GM23338 (cell line): ENCODE results near the gene DENND5A. TPM values are rescaled to one million over a fixed set of nuclear protein-coding genes. Genes with fewer than 3 reads are reported as not detected.

Experiments used
- ATAC-seq: fragments of 200-7000 bp; cut with Tn5 transposase; 3 replicates; pipeline ENCODE4 v1.9.1; 2020
- DNase-seq: peaks from one replicate; pipeline ENCODE4 v3.0.0-alpha.2; 2015; ENCODE audit warnings: low spot score
- H2AFZ ChIP-seq: fragments of 200-600 bp; sonication (generic); 2 replicates; pipeline ENCODE4 v1.8.0; 2016; ENCODE audit warnings: antibody characterized with exemption, mild to moderate bottlenecking, moderate library complexity
- H3F3A ChIP-seq: fragments of 200-600 bp; sonication (generic); replicated peaks from 2 replicates; pipeline ENCODE4 v1.8.0; 2017; ENCODE audit warnings: antibody characterized with exemption, mixed run types, low read depth
- H3K27ac ChIP-seq: fragments of 200-600 bp; sonication (generic); 2 replicates; pipeline ENCODE4 v1.6.1; 2016; ENCODE audit warnings: low read depth
- H3K27me3 ChIP-seq: fragments of 200-600 bp; sonication (generic); 2 replicates; pipeline ENCODE4 v1.8.0; 2016; ENCODE audit warnings: mild to moderate bottlenecking, mixed run types, moderate library complexity; ENCODE audit not compliant: insufficient read depth
- H3K36me3 ChIP-seq: fragments of 200-600 bp; sonication (generic); 2 replicates; pipeline ENCODE4 v1.8.0; 2016; ENCODE audit warnings: mild to moderate bottlenecking; ENCODE audit not compliant: insufficient read depth
- H3K4me1 ChIP-seq: fragments of 200-600 bp; sonication (generic); 2 replicates; pipeline ENCODE4 v1.8.0; 2016; ENCODE audit warnings: mild to moderate bottlenecking, moderate library complexity; ENCODE audit not compliant: insufficient read depth
- H3K4me2 ChIP-seq: fragments of 200-600 bp; sonication (generic); 2 replicates; pipeline ENCODE4 v1.7.1; 2017; ENCODE audit warnings: mixed run types
- H3K4me3 ChIP-seq: fragments of 200-600 bp; sonication (generic); 2 replicates; pipeline ENCODE4 v1.6.1; 2016; ENCODE audit warnings: mixed run types
- H3K79me2 ChIP-seq: fragments of 200-600 bp; sonication (generic); replicated peaks from 2 replicates; pipeline ENCODE4 v1.8.0; 2017; ENCODE audit warnings: mild to moderate bottlenecking; ENCODE audit not compliant: insufficient read depth
- H3K9me2 ChIP-seq: fragments of 200-600 bp; sonication (generic); 2 replicates; pipeline ENCODE4 v1.8.0; 2017; ENCODE audit not compliant: insufficient read depth
- H4K20me1 ChIP-seq: fragments of 200-600 bp; sonication (generic); replicated peaks from 2 replicates; pipeline ENCODE4 v1.8.0; 2017; ENCODE audit warnings: mild to moderate bottlenecking; ENCODE audit not compliant: insufficient read depth
- H3K27ac Mint-ChIP-seq: 2 replicates; pipeline ENCODE4 v1.8.0; 2020; ENCODE audit warnings: inconsistent platforms, mild to moderate bottlenecking, moderate library complexity, mixed read lengths
- H3K27me3 Mint-ChIP-seq: 3 replicates; pipeline ENCODE4 v1.8.0; 2022; ENCODE audit warnings: low read depth, mild to moderate bottlenecking, moderate library complexity, mixed read lengths, inconsistent platforms; ENCODE audit not compliant: insufficient read depth, poor library complexity
- H3K36me3 Mint-ChIP-seq: 3 replicates; pipeline ENCODE4 v1.8.0; 2021; ENCODE audit warnings: low read depth, mild to moderate bottlenecking, inconsistent platforms, moderate library complexity, mixed read lengths
- H3K4me1 Mint-ChIP-seq: 3 replicates; pipeline ENCODE4 v1.8.0; 2020; ENCODE audit warnings: mild to moderate bottlenecking, inconsistent platforms, mixed read lengths
- H3K4me3 Mint-ChIP-seq: 3 replicates; pipeline ENCODE4 v1.8.0; 2021; ENCODE audit warnings: moderate library complexity, mild to moderate bottlenecking, inconsistent platforms, mixed read lengths
- H3K9me3 Mint-ChIP-seq: 3 replicates; pipeline ENCODE4 v1.8.0; 2020; ENCODE audit warnings: moderate library complexity, mild to moderate bottlenecking, inconsistent platforms, mixed read lengths
- CREB1 ChIP-seq: fragments of 250-450 bp; sonication (Bioruptor Pico); IDR thresholded peaks from 2 replicates; pipeline ENCODE4 v1.5.0; 2020; ENCODE audit warnings: low read depth, mild to moderate bottlenecking, moderate library complexity
- CTCF ChIP-seq, 2 experiments: fragments of 200-600 bp in 1 of 2; sonication (generic) in 1 of 2; conservative IDR thresholded peaks; 2 replicates each; pipeline versions ENCODE4 v1.5.1 to v1.6.1; 2016 to 2017; ENCODE audit warnings: antibody characterized with exemption in 2 of 2, low read depth in 2 of 2, mild to moderate bottlenecking in 2 of 2, moderate library complexity in 1 of 2
- ETS1 ChIP-seq: IDR thresholded peaks from 2 replicates; pipeline ENCODE4 v1.6.1; 2016; ENCODE audit warnings: antibody characterized with exemption
- EZH2phosphoT487 ChIP-seq: fragments of 200-600 bp; sonication (generic); IDR thresholded peaks from one replicate; pipeline ENCODE4 v1.8.1; 2018; ENCODE audit warnings: antibody characterized with exemption; ENCODE audit not compliant: unreplicated experiment
- JUNB ChIP-seq: IDR thresholded peaks from one replicate; pipeline ENCODE4 v1.6.1; 2016; ENCODE audit warnings: antibody characterized with exemption; ENCODE audit not compliant: unreplicated experiment
- NANOG ChIP-seq: IDR thresholded peaks from 2 replicates; pipeline ENCODE4 v1.6.1; 2016; ENCODE audit warnings: antibody characterized with exemption, borderline replicate concordance
- POLR2AphosphoS5 ChIP-seq: IDR thresholded peaks from 2 replicates; pipeline ENCODE4 v1.6.1; 2016; ENCODE audit warnings: antibody characterized with exemption, low read depth
- REST ChIP-seq: IDR thresholded peaks from one replicate; pipeline ENCODE4 v1.6.1; 2018; ENCODE audit warnings: antibody characterized with exemption; ENCODE audit not compliant: unreplicated experiment
- STAT1 ChIP-seq: IDR thresholded peaks from one replicate; pipeline ENCODE4 v1.6.1; 2016; ENCODE audit warnings: antibody characterized with exemption; ENCODE audit not compliant: unreplicated experiment
- ZNF462 ChIP-seq: fragments of 250-450 bp; sonication (Bioruptor Pico); IDR thresholded peaks from 2 replicates; pipeline ENCODE4 v1.5.0; 2020; ENCODE audit warnings: mild to moderate bottlenecking, moderate library complexity
- polyA plus RNA-seq: library from polyadenylated mRNA; unstranded; fragments of >200 nt; fragmentation: Nextera tagmentation; extraction: Ambion mirVana; gene quantifications from 2 replicates; pipeline ENCODE4 v1.2.1, GENCODE V29; 2016
- total RNA-seq: library from RNA; depleted of rRNA; stranded (reverse); fragments of >200 nt; shearing (Covaris generic); gene quantifications from 2 replicates; pipeline ENCODE4 v1.2.3, GENCODE V29; 2014

The DENND5A gene
- total and polyA plus RNA-seq, 2 experiments from 2014 or later, result 28.1 to 56.3 TPM

GRCh38 chr11:9231848-9232177, 33.3 kb downstream of the DENND5A start:
- peak; percentile 75 for ATAC-seq
- peak overlapping the region; percentile 53 for H3K4me3 Mint-ChIP-seq
- peak overlapping the region; percentile 8 for H3K4me2 ChIP-seq
- peaks cover 89% of the 10 kb centered on the region for H3K79me2 ChIP-seq
- no peak for TF ChIP-seq CTCF (conservative IDR thresholded peaks at IDR 0.05; ENCODE audit: low read depth in 2 of 2)
- TF ChIP-seq CREB1 (CRISPR knock-in tag), result no peak
- no peak for TF ChIP-seq STAT1
- TF ChIP-seq EZH2phosphoT487, result no peak
- peak; percentile 93 for TF ChIP-seq NANOG
- TF ChIP-seq ETS1, result no peak
- DNase-seq, result peak; percentile 62
- no peaks in the 10 kb centered on the region for H3K9me2 ChIP-seq
- H3F3A ChIP-seq, result no peaks in the 10 kb centered on the region
- no peak overlapping the region for H3K27ac ChIP-seq
- H3K27me3 ChIP-seq, result peaks cover 39% of the 10 kb centered on the region
- H3K27ac Mint-ChIP-seq, result no peak overlapping the region
- peaks cover 46% of the 10 kb centered on the region for H4K20me1 ChIP-seq
- peaks cover 19% of the 10 kb centered on the region for H3K9me3 Mint-ChIP-seq
- H3K36me3 Mint-ChIP-seq, result peaks cover 20% of the 10 kb centered on the region
- H3K4me1 Mint-ChIP-seq, result peaks cover 42% of the 10 kb centered on the region
- H3K4me3 ChIP-seq, result peak overlapping the region; percentile 15; the same call in 1 of the 2 replicates
- H2AFZ ChIP-seq, result no peak overlapping the region
- peaks cover 38% of the 10 kb centered on the region for H3K27me3 Mint-ChIP-seq
- H3K4me1 ChIP-seq, result peaks cover 33% of the 10 kb centered on the region
- no peaks in the 10 kb centered on the region for H3K36me3 ChIP-seq

GRCh38 chr11:9230296-9230695, 34.9 kb downstream of the DENND5A start:
- Histone ChIP-seq H3K27ac (no peak overlapping the region), H3K9me2 (no peaks in the 10 kb centered on the region), H3K79me2 (peaks cover 89% of the 10 kb centered on the region), H2AFZ (no peak overlapping the region), H3F3A (no peaks in the 10 kb centered on the region), H3K4me1 (peaks cover 33% of the 10 kb centered on the region), H3K27me3 (peaks cover 39% of the 10 kb centered on the region), H3K36me3 (no peaks in the 10 kb centered on the region), H4K20me1 (peaks cover 46% of the 10 kb centered on the region), H3K4me2 (peak overlapping the region; percentile 8), H3K4me3 (no peak overlapping the region)
- no peak overlapping the region for H3K4me3 Mint-ChIP-seq
- peaks cover 41% of the 10 kb centered on the region for H3K27me3 Mint-ChIP-seq
- no peak overlapping the region for H3K27ac Mint-ChIP-seq
- DNase-seq (no peak), ATAC-seq (no peak)
- peaks cover 13% of the 10 kb centered on the region for H3K36me3 Mint-ChIP-seq
- peaks cover 42% of the 10 kb centered on the region for H3K4me1 Mint-ChIP-seq
- H3K9me3 Mint-ChIP-seq, result peaks cover 13% of the 10 kb centered on the region
- TF ChIP-seq ZNF462 (CRISPR knock-in tag), result no peak
- TF ChIP-seq JUNB, result no peak
- no peak for TF ChIP-seq REST
- TF ChIP-seq POLR2AphosphoS5, result no peak
